Esophagus muscularis mucosa (tissue), 4 donors: Measurements from ENCODE around the gene WDR59. TPM values are rescaled to one million over a fixed set of nuclear protein-coding genes. Genes with fewer than 3 reads are reported as not detected.
A peak's percentile ranks its signal among the peaks of the same experiment; 100 is the strongest.
"Not testable (repeated sequence)": the region's sequence is repeated elsewhere in the genome, so short reads cannot be mapped to it uniquely, and the experiment has no call there.

Source experiments
- DNase-seq: peaks from one replicate; pipeline ENCODE4 v3.0.0-alpha.2; 2017; ENCODE audit errors: extremely low spot score
- H3K27ac ChIP-seq, 4 donors: fragments of 200-600 bp; sonication (generic); replicated peaks in 1 of 4; 1 replicate in 3 of 4; 2 replicates in 1 of 4; pipeline ENCODE4 v1.5.1; 2016 to 2019; ENCODE audit warnings: mild to moderate bottlenecking in 1 of 4
- H3K27me3 ChIP-seq, 4 donors: fragments of 200-600 bp; sonication (generic); one replicate each; pipeline versions ENCODE4 v1.5.1 to v1.6.0; 2016 to 2019
- H3K36me3 ChIP-seq, 4 donors: fragments of 200-600 bp; sonication (generic); one replicate each; pipeline ENCODE4 v1.5.1; 2016 to 2019
- H3K4me1 ChIP-seq, 4 donors: fragments of 200-600 bp; sonication (generic); one replicate each; pipeline ENCODE4 v1.5.1; 2016 to 2019
- H3K4me3 ChIP-seq, 4 donors: fragments of 200-600 bp; sonication (generic); 1 replicate in 2 of 4; 2 replicates in 2 of 4; pipeline ENCODE4 v1.5.1; 2016 to 2019; ENCODE audit warnings: mild to moderate bottlenecking in 4 of 4, moderate library complexity in 1 of 4
- H3K9me3 ChIP-seq, 4 donors: fragments of 200-600 bp; sonication (generic); 1 replicate in 3 of 4; 2 replicates in 1 of 4; pipeline ENCODE4 v1.5.1; 2016 to 2019
- EP300 ChIP-seq: sonication (generic); formaldehyde crosslinking; IDR thresholded peaks from one replicate; pipeline ENCODE4 v1.6.1; 2017; ENCODE audit warnings: antibody characterized with exemption
- POLR2A ChIP-seq: fragments of 450-650 bp; IDR thresholded peaks from one replicate; pipeline ENCODE4 v1.6.1; 2017; ENCODE audit warnings: antibody characterized with exemption, moderate library complexity, mild to moderate bottlenecking, low read depth
- POLR2AphosphoS5 ChIP-seq, 2 donors: sonication (generic); formaldehyde crosslinking; IDR thresholded peaks; one replicate each; pipeline ENCODE4 v1.6.1; 2017; ENCODE audit warnings: antibody characterized with exemption in 2 of 2
- WGBS: methylation state at CpG from one replicate; pipeline ENCODE4 v1.1.5; 2018; 5-methylcytosine and 5-hydroxymethylcytosine counted together
- intact Hi-C: fragments of 100-400 bp; cut with DNase I; formaldehyde crosslinking; loops from one replicate; pipeline ENCODE4 v1.15.1; 2023
- total RNA-seq, 4 donors: library from RNA; depleted of rRNA; stranded (reverse); fragments of >200 nt; gene quantifications; one replicate each; pipeline versions ENCODE4 v1.1.0 to v1.2.1, GENCODE V29; 2016
- TF ChIP-seq, protein P1 (sequence below), 3 experiments: fragments of 200-600 bp in 2 of 3; fragments of 450-650 bp in 1 of 3; sonication (generic) in 2 of 3; IDR thresholded peaks; one replicate each; pipeline ENCODE4 v1.5.1; 2017 to 2019; ENCODE audit warnings: antibody characterized with exemption in 3 of 3, mild to moderate bottlenecking in 2 of 3, moderate library complexity in 1 of 3

The WDR59 gene
- total RNA-seq, 4 donors from 2014 or later = 15.7 to 27.2 (median 18.6) TPM

DNA sequence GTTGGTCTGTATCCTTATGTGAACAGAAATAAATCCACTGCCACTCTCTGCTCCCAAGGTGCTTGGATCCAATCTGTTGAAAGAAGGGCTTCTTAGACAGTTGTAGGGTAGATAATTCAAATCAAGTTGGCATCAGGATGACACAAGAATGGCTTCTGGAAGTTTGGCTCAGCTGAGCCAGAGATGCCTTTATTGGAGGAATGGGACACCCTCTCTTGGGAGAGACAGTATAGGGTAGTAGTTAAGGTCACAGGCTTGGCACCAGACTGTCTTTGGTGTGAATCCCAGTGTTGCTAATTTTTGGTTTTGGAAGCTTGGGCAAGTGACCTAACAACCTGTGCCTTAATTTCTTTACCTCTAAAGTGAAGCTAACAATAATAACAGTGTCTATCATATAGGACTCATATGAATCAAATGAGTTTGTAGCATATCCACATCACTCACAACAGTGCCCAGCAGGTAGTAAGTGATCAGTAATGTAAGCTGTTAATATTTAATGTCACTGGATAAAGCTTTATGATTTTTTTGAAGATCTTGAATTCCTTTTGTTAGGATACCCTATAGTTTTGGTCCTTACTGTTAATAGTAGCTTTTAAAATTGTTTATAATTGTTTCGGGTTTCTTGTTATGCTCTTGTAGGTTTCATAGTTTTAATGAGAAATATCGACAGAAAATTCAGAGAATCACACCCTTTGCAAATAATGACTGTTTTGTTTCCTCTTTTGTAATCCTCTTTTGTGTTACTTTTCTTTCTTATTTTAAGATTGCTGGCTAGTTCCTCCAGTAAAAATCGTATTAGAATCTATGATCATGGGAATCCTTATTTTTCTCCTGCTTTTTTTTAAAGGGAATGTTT is 33.0 kb upstream of the WDR59 start:
- intact Hi-C loops = no loop called here
- H3K9me3 ChIP-seq = peaks cover 0 to 8% (median 2%) of the 10 kb centered on the region in 4 donors
- TF ChIP-seq POLR2AphosphoS5 (IDR thresholded peaks at IDR 0.05) = no peak
- TF ChIP-seq, protein P1, sequence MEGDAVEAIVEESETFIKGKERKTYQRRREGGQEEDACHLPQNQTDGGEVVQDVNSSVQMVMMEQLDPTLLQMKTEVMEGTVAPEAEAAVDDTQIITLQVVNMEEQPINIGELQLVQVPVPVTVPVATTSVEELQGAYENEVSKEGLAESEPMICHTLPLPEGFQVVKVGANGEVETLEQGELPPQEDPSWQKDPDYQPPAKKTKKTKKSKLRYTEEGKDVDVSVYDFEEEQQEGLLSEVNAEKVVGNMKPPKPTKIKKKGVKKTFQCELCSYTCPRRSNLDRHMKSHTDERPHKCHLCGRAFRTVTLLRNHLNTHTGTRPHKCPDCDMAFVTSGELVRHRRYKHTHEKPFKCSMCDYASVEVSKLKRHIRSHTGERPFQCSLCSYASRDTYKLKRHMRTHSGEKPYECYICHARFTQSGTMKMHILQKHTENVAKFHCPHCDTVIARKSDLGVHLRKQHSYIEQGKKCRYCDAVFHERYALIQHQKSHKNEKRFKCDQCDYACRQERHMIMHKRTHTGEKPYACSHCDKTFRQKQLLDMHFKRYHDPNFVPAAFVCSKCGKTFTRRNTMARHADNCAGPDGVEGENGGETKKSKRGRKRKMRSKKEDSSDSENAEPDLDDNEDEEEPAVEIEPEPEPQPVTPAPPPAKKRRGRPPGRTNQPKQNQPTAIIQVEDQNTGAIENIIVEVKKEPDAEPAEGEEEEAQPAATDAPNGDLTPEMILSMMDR (IDR thresholded peaks at IDR 0.05) = no peak
- H3K36me3 ChIP-seq = no peaks in the 10 kb centered on the region
- WGBS = 59% methylated on average over 3 of the region's 3 CpGs
- no peaks in the 10 kb centered on the region for H3K27me3 ChIP-seq
- H3K4me1 ChIP-seq = peaks cover 10 to 40% (median 31%) of the 10 kb centered on the region in 4 donors
- H3K4me3 ChIP-seq = no peak overlapping the region
- H3K27ac ChIP-seq = peak overlapping the region in 2 of 4 donors; percentile 46 to 54
- DNase-seq = no peak

DNA sequence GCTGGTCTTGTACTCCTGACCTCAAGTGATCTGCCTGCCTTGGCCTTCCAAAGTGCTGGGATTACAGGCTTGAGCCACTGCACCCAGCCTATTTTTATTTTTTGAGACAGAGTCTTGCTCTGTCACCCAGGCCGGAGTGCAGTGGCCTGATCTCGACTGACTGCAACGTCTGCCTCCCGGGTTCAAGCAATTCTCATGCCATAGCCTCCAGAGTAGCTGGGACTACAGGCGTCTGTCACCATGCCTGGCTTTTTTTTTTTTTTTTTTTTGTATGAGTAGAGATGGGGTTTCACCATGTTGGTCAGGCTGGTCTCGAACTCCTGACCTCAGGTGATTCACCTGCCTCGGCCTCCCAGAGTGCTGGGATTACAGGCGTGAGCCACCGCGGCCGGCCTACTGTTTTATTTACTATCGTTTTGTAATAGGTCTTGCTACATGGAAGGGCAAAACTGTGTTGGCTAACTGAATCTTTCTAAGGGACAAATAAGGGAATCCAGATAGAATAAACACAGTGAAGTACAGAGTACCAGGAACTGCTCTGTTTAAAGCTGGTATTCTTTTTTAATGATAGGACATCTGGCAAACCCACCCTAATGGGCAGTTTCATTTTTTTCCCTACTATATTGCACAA is 31.6 kb upstream of the WDR59 start:
- H3K4me3 ChIP-seq, H3K27me3 ChIP-seq, H3K36me3 ChIP-seq, intact Hi-C loops, DNase-seq, H3K9me3 ChIP-seq: not testable (repeated sequence)
- Histone ChIP-seq H3K27ac (peak overlapping the region in 3 of 4 donors; percentile 13 to 54 (median 46)), H3K4me1 (peaks cover 22 to 54% (median 44%) of the 10 kb centered on the region in 4 donors)
- WGBS = 90% methylated on average over 12 of the region's 12 CpGs

DNA sequence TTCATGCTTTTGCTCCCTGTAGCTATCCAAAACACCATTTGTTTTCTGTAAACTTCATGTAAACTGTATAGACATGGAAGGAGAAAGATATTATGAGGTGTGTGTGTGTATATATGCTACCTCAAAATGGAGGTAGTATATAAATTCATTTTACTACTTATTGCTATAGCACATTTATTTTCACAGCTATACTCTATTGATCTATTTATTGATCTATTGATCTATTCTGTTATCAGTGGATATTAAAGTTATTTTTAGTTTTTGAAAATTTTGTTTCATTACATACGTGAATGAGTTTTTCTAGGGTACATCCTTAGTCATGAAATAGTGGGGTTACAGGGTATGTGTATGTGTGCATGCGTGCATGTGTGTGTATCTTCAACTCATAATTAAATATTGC is 29.4 kb upstream of the WDR59 start:
- intact Hi-C loops = no loop called here
- Histone ChIP-seq H3K36me3 (no peaks in the 10 kb centered on the region), H3K4me1 (peaks cover 32 to 72% (median 59%) of the 10 kb centered on the region in 4 donors), H3K27ac (peak overlapping the region in 2 of 4 donors; percentile 73 to 87), H3K4me3 (no peak overlapping the region), H3K9me3 (no peaks in the 10 kb centered on the region), H3K27me3 (no peaks in the 10 kb centered on the region)
- TF ChIP-seq POLR2A (no peak), POLR2AphosphoS5 (IDR thresholded peaks at IDR 0.05) (no peak), EP300 (no peak)
- TF ChIP-seq, protein P1 (IDR thresholded peaks at IDR 0.05) = no peak
- 94% methylated on average over 2 of the region's 2 CpGs for WGBS
- DNase-seq = no peak

DNA sequence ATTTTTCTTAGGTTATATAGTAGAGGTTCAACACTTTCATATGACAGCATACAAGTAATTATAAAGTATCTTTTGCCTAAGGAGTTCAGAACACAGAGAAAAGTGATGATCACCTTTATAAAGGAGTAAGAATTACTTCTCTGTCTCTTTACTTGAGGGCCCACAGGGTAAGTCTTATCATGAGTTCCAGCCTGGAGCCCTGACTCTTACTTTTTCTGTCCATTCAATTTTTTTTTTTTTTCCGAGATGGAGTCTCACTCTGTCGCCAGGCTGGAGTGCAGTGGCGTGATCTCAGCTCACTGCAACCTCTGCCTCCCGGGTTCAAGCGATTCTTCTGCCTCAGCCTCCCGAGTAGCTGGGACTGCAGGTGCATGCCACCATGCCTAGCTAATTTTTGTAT is 28.2 kb upstream of the WDR59 start:
- Histone ChIP-seq H3K27ac (peak overlapping the region; percentile 69 to 87 (median 78)), H3K4me1 (peaks cover 28 to 62% (median 53%) of the 10 kb centered on the region in 4 donors)
- H3K27me3 ChIP-seq, H3K9me3 ChIP-seq, DNase-seq, H3K4me3 ChIP-seq, H3K36me3 ChIP-seq, intact Hi-C loops: not testable (repeated sequence)
- WGBS = 91% methylated on average over 6 of the region's 6 CpGs

DNA sequence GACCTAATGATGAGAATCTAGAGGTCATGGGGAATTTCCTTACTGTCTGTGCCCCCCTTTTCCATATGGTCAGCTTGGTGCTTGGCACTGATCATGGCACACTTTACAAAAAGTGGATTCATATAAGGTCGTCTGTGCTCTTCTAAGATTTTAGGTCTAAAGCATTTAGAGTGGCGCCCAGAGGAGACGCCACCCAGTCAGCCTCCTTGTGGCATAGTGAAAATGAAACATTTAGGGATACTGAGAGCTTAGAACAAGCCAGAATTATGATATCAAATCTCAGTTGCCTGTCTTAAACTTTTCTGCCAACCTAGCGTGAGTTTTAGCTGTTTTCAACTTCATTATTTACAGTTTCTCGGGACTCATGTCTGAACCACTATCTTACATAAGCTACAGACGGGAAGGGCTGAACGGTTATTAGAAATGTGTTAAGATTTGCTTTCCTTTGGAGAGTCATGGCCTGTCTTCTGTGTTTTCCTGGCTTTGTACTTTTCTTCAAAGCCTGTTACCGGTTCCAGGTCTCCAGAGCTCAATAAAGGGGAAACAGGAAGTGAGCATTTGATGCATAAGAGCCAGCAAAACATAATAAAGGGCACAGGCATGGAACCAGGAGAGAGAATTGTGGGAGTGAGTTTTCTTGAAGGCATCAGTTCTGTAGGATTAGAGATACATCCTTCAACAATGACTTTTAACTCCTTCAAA is 27.6 kb upstream of the WDR59 start:
- 42% methylated on average over 8 of the region's 8 CpGs for WGBS
- H3K4me1 ChIP-seq = peaks cover 28 to 60% (median 50%) of the 10 kb centered on the region in 4 donors

More for the DNA sequence above, 27.6 kb upstream of the WDR59 start:
- Histone ChIP-seq H3K9me3 (no peaks in the 10 kb centered on the region), H3K27me3 (no peaks in the 10 kb centered on the region), H3K4me3 (peak overlapping the region in 2 of 4 donors; percentile 1 to 5), H3K36me3 (no peaks in the 10 kb centered on the region), H3K27ac (peak overlapping the region; percentile 69 to 87 (median 78))
- DNase-seq = no peak
- TF ChIP-seq POLR2AphosphoS5 (IDR thresholded peaks at IDR 0.05) (no peak), EP300 (no peak), POLR2A (no peak)
- TF ChIP-seq, protein P1 (IDR thresholded peaks at IDR 0.05) = no peak
- intact Hi-C loops = no loop called here
